ENCODE data around the gene VSIG10L2. TPM values are rescaled to one million over a fixed set of nuclear protein-coding genes. Genes with fewer than 3 reads are reported as not detected.

The VSIG10L2 gene
- total and polyA plus RNA-seq, 12 donors = 0.15 to 0.38 (median 0.35) TPM; not detected in 9

GRCh38 chr11:126002181-126002580, 56.3 kb downstream of the VSIG10L2 start:
- Histone ChIP-seq H3K9me3 (no peaks in the 10 kb centered on the region), H3K27me3 (no peaks in the 10 kb centered on the region), H3K27ac (no peak overlapping the region), H3K36me3 (peaks cover 0 to 34% (median 0%) of the 10 kb centered on the region in 9 donors), H3K4me1 (peaks cover 0 to 3% (median 0%) of the 10 kb centered on the region in 9 donors), H3K4me3 (no peak overlapping the region)
- intact Hi-C loops (cut with DNase I) = no loop called here
- ATAC-seq (no peak), DNase-seq (no peak)
- TF ChIP-seq CTCF (IDR thresholded peaks at IDR 0.05) = no peak
- WGBS, 2 donors = 88 to 94% methylated on average over 4 of the region's 4 CpGs

Other genes with a start within 250 kb of the VSIG10L2 start
- gene PATE1, start 199.8 kb upstream of the VSIG10L2 start, total RNA-seq = not detected
- not detected for gene PATE1, start 199.8 kb upstream of the VSIG10L2 start, polyA plus RNA-seq
- not detected for gene PATE2, start 167.2 kb upstream of the VSIG10L2 start, total RNA-seq
- gene PATE2, start 167.2 kb upstream of the VSIG10L2 start, polyA plus RNA-seq = not detected
- not detected for gene PATE3, start 157.9 kb upstream of the VSIG10L2 start, total RNA-seq
- gene PATE3, start 157.9 kb upstream of the VSIG10L2 start, polyA plus RNA-seq = not detected
- gene PATE4, start 112.7 kb upstream of the VSIG10L2 start, total RNA-seq = not detected
- gene PATE4, start 112.7 kb upstream of the VSIG10L2 start, polyA plus RNA-seq = not detected
- gene HYLS1, start 58.4 kb upstream of the VSIG10L2 start, total RNA-seq = 1 to 10 TPM; 2.0 to 6.4 (median 3.8) TPM
- gene HYLS1, start 58.4 kb upstream of the VSIG10L2 start, polyA plus RNA-seq = 1 to 10 TPM; 2.5 to 3.1 TPM
- 10 to 100 TPM in 1 of 10 donors, 1 to 10 TPM in 9; 4.9 to 12.4 (median 7.7) TPM for gene PUS3, start 42.8 kb upstream of the VSIG10L2 start, total RNA-seq
- 1 to 10 TPM; 7.2 to 8.0 TPM for gene PUS3, start 42.8 kb upstream of the VSIG10L2 start, polyA plus RNA-seq
- not detected for gene DDX25, start 41.5 kb upstream of the VSIG10L2 start, total RNA-seq
- gene DDX25, start 41.5 kb upstream of the VSIG10L2 start, polyA plus RNA-seq = under 1 TPM in 1 of 2 donors, not detected in 1; 0.01 TPM
- 10 to 100 TPM in 2 of 10 donors, 1 to 10 TPM in 8; 5.4 to 17.1 (median 9.3) TPM for gene CDON, start 116.8 kb downstream of the VSIG10L2 start, total RNA-seq
- gene CDON, start 116.8 kb downstream of the VSIG10L2 start, polyA plus RNA-seq = 1 to 10 TPM; 1.4 to 2.4 TPM

Data from heart right ventricle (tissue), 16 donors.